ENCODE results near the gene XRCC3.

XRCC3 gene

GRCh38 chr14:103734081-103734888 lies 19.0 kb upstream of the XRCC3 start:
- H3K36me3 ChIP-seq (ENCODE audit: control insufficient read depth in 2 of 2, insufficient read depth in 1 of 2, low read length in 2 of 2): peaks cover 0 to 90% of the 10 kb centered on the region in 2 experiments; a peak in 2 of 3 replicates
- POLR2A ChIA-PET: interaction anchor here (0.7 to 0.8 kb wide), 2 partner anchors 10 to 12 kb away, joined by 3 to 6 read pairs; no protein-coding TSS in a partner anchor
- H3K9me3 ChIP-seq (ENCODE audit: control insufficient read depth, insufficient read depth, low read depth, low read length): no peaks in the 10 kb centered on the region
- H3K27ac ChIP-seq (ENCODE audit: extremely low read depth, low read depth, low read length): no peak overlapping the region
- CTCF ChIA-PET: no interaction called here
- H3K4me1 ChIP-seq (ENCODE audit: control insufficient read depth, insufficient read depth, low read length): no peaks in the 10 kb centered on the region
- TF ChIP-seq ZBTB8A (tag by site-specific recombination; IDR thresholded peaks at IDR 0.05) (no peak), ZNF174 (tag by site-specific recombination; IDR thresholded peaks at IDR 0.05) (no peak), ZNF211 (tag by site-specific recombination; IDR thresholded peaks at IDR 0.05; ENCODE audit: low read depth) (no peak)
- H3K4me3 ChIP-seq (ENCODE audit: low read depth, low read length): no peak overlapping the region

- ChIA-PET POLR2A (no interaction called here), CTCF (no interaction called here)
- H3K9me3 ChIP-seq (ENCODE audit: control insufficient read depth, insufficient read depth, low read depth, low read length): no peaks in the 10 kb centered on the region
- no peak for TF ChIP-seq ZNF341 (tag by site-specific recombination; IDR thresholded peaks at IDR 0.05; ENCODE audit: low read depth)
- TF ChIP-seq ZBTB7A (tag by site-specific recombination; IDR thresholded peaks at IDR 0.05; ENCODE audit: low read depth): no peak
- no peak for TF ChIP-seq ZXDB (tag by site-specific recombination; IDR thresholded peaks at IDR 0.05)
- TF ChIP-seq ZNF692 (tag by site-specific recombination; IDR thresholded peaks at IDR 0.05): no peak
- no peak for TF ChIP-seq ZNF76 (tag by site-specific recombination; IDR thresholded peaks at IDR 0.05; ENCODE audit: borderline replicate concordance, low read depth)
- no peak for TF ChIP-seq ZNF645 (tag by site-specific recombination; IDR thresholded peaks at IDR 0.05)
- TF ChIP-seq ZNF600 (tag by site-specific recombination; IDR thresholded peaks at IDR 0.05): no peak
- peaks cover 0 to 90% of the 10 kb centered on the region in 2 experiments; a peak in 2 of 3 replicates for H3K36me3 ChIP-seq (ENCODE audit: control insufficient read depth in 2 of 2, insufficient read depth in 1 of 2, low read length in 2 of 2)
- no peak overlapping the region for H3K4me3 ChIP-seq (ENCODE audit: low read depth, low read length)
- no peak overlapping the region for H3K27ac ChIP-seq (ENCODE audit: extremely low read depth, low read depth, low read length)
- H3K4me1 ChIP-seq (ENCODE audit: control insufficient read depth, insufficient read depth, low read length): no peaks in the 10 kb centered on the region
Measured at GRCh38 chr14:103733651-103734050, 18.4 kb upstream of the XRCC3 start.

DNA sequence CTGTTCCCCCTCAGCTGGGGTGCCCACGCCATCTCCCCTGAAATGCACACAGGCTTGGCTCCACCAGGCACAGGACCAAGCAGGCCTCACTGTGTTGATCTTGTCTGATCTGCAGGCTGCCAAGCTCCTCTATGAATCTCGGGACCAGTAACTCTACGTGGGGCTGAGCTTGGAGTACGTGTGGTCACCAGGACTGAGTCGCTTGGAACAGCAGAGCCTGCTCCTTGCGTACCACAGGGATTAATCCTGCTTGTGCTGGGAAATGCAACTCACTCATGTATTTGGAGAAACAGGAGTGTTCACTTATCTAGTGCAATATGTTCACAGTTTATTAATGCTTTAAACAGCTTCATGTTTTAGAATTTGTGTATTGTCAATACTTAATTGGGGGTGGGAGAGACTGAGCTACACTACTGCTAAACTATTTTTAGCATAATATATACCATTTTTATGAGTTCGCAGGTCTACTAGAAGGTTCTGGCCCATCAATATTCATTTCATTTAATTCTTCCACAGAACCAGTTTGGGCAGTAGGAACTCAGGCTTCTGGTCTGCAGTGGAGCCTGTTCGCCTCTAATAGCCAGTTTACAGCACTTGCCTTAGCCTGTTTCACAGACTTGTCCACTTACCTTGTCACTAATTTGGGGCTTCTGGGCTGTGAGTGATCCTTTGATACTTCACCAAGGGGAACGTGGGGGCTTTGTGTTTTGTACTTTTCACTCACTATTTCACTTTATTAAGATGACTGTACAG lies 17.8 kb upstream of the XRCC3 start:
- Histone ChIP-seq H3K4me3 (ENCODE audit: low read depth, low read length) (no peak overlapping the region), H3K36me3 (ENCODE audit: control insufficient read depth in 2 of 2, insufficient read depth in 1 of 2, low read length in 2 of 2) (peaks cover 0 to 90% of the 10 kb centered on the region in 2 experiments; a peak in 2 of 3 replicates), H3K27ac (ENCODE audit: extremely low read depth, low read depth, low read length) (no peak overlapping the region), H3K4me1 (ENCODE audit: control insufficient read depth, insufficient read depth, low read length) (no peaks in the 10 kb centered on the region), H3K9me3 (ENCODE audit: control insufficient read depth, insufficient read depth, low read depth, low read length) (no peaks in the 10 kb centered on the region)
- POLR2A ChIA-PET: interaction anchor here (0.8 kb wide), 1 partner anchor 14 kb away, joined by 3 read pairs; no protein-coding TSS in a partner anchor
- TF ChIP-seq, protein P1, sequence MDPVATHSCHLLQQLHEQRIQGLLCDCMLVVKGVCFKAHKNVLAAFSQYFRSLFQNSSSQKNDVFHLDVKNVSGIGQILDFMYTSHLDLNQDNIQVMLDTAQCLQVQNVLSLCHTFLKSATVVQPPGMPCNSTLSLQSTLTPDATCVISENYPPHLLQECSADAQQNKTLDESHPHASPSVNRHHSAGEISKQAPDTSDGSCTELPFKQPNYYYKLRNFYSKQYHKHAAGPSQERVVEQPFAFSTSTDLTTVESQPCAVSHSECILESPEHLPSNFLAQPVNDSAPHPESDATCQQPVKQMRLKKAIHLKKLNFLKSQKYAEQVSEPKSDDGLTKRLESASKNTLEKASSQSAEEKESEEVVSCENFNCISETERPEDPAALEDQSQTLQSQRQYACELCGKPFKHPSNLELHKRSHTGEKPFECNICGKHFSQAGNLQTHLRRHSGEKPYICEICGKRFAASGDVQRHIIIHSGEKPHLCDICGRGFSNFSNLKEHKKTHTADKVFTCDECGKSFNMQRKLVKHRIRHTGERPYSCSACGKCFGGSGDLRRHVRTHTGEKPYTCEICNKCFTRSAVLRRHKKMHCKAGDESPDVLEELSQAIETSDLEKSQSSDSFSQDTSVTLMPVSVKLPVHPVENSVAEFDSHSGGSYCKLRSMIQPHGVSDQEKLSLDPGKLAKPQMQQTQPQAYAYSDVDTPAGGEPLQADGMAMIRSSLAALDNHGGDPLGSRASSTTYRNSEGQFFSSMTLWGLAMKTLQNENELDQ (tag by site-specific recombination; IDR thresholded peaks at IDR 0.05; ENCODE audit: low read depth): no peak
- TF ChIP-seq ZNF585B (tag by site-specific recombination; IDR thresholded peaks at IDR 0.05): no peak
- TF ChIP-seq ZNF600 (tag by site-specific recombination; IDR thresholded peaks at IDR 0.05): no peak
- no peak for TF ChIP-seq ZNF558 (tag by site-specific recombination; IDR thresholded peaks at IDR 0.05)
- TF ChIP-seq WT1 (tag by site-specific recombination; IDR thresholded peaks at IDR 0.05): no peak
- no peak for TF ChIP-seq ZBTB8A (tag by site-specific recombination; IDR thresholded peaks at IDR 0.05)
- no peak for TF ChIP-seq ZBTB17 (tag by site-specific recombination; IDR thresholded peaks at IDR 0.05)
- TF ChIP-seq ZNF777 (tag by site-specific recombination; IDR thresholded peaks at IDR 0.05; ENCODE audit: borderline replicate concordance): no peak
- no peak for TF ChIP-seq ZBTB6 (tag by site-specific recombination; IDR thresholded peaks at IDR 0.05)
- no peak for TF ChIP-seq ZNF155 (tag by site-specific recombination; IDR thresholded peaks at IDR 0.05)
- no peak for TF ChIP-seq ZNF214 (tag by site-specific recombination; IDR thresholded peaks at IDR 0.05; ENCODE audit: borderline replicate concordance)
- no peak for TF ChIP-seq PRDM1 (tag by site-specific recombination; IDR thresholded peaks at IDR 0.05)
- TF ChIP-seq ZNF791 (tag by site-specific recombination; IDR thresholded peaks at IDR 0.05): no peak
- CTCF ChIA-PET: no interaction called here

Measured in HEK293 (cell line).